GM19043 (cell line): ENCODE measurements around the gene RNPEPL1.

ENCODE experiments used
- ATAC-seq: cut with Tn5 transposase; IDR thresholded peaks from one replicate; pipeline ENCODE4 v1.9.1; 2021; ENCODE audit warnings: low read depth; ENCODE audit not compliant: unreplicated experiment

RNPEPL1 gene

GRCh38 chr2:240564561-240565332 lies 3.5 kb upstream of the RNPEPL1 start:
- ATAC-seq = no peak

- ATAC-seq = peak; percentile 16
Measured at GRCh38 chr2:240565333-240566202, 2.7 kb upstream of the RNPEPL1 start.

GRCh38 chr2:240566203-240567136 lies 1.8 kb upstream of the RNPEPL1 start:
- ATAC-seq = peak; percentile 52

- ATAC-seq = no peak
Measured at GRCh38 chr2:240567137-240567871, 980 bp upstream of the RNPEPL1 start.

- ATAC-seq = no peak
Measured at GRCh38 chr2:240568678-240569522, 616 bp downstream of the RNPEPL1 start.

- ATAC-seq = no peak
Measured at GRCh38 chr2:240569523-240569997, 1.3 kb downstream of the RNPEPL1 start.

- ATAC-seq = no peak
Measured at GRCh38 chr2:240569998-240570530, 1.8 kb downstream of the RNPEPL1 start.

GRCh38 chr2:240570531-240571313 lies 2.4 kb downstream of the RNPEPL1 start:
- no peak for ATAC-seq

- ATAC-seq = no peak
Measured at GRCh38 chr2:240571314-240571973, 3.2 kb downstream of the RNPEPL1 start.

- no peak for ATAC-seq
Measured at GRCh38 chr2:240572141-240573031, 4.1 kb downstream of the RNPEPL1 start.

GRCh38 chr2:240573071-240573515 lies 4.8 kb downstream of the RNPEPL1 start:
- ATAC-seq = no peak

- no peak for ATAC-seq
Measured at GRCh38 chr2:240573516-240574385, 5.5 kb downstream of the RNPEPL1 start.

- no peak for ATAC-seq
Measured at GRCh38 chr2:240574386-240575100, 6.3 kb downstream of the RNPEPL1 start.

GRCh38 chr2:240575101-240575965 lies 7.0 kb downstream of the RNPEPL1 start:
- ATAC-seq = no peak
